WERI-Rb-1 (cell line): ENCODE measurements around the gene DEGS1.

Source experiments
- DNase-seq: peaks from one replicate; pipeline ENCODE4 v3.0.0-alpha.2; 2020
- H3K27ac ChIP-seq: fragments of 250-450 bp; sonication (Bioruptor Pico); 2 replicates; pipeline ENCODE4 v1.5.1; 2020; ENCODE audit warnings: mild to moderate bottlenecking, moderate library complexity
- H3K27me3 ChIP-seq: fragments of 250-450 bp; sonication (Bioruptor Pico); 2 replicates; pipeline ENCODE4 v1.5.1; 2021; ENCODE audit warnings: mild to moderate bottlenecking, low read depth, moderate library complexity; ENCODE audit not compliant: insufficient read depth, severe bottlenecking
- H3K36me3 ChIP-seq: fragments of 250-450 bp; sonication (Bioruptor Pico); 2 replicates; pipeline ENCODE4 v1.5.1; 2020; ENCODE audit warnings: mild to moderate bottlenecking, moderate library complexity
- H3K4me3 ChIP-seq: 2 replicates; pipeline ENCODE4 v1.5.1; 2011; ENCODE audit warnings: low read depth, mild to moderate bottlenecking, control low read depth, low read length
- H3K9me3 ChIP-seq: fragments of 250-450 bp; sonication (Bioruptor Pico); 2 replicates; pipeline ENCODE4 v1.5.1; 2021; ENCODE audit warnings: mild to moderate bottlenecking, moderate library complexity; ENCODE audit not compliant: severe bottlenecking
- TF ChIP-seq, protein P1 (sequence below): IDR thresholded peaks from 2 replicates; pipeline ENCODE4 v1.5.1; 2011; ENCODE audit warnings: low read depth, mild to moderate bottlenecking, control low read depth, inconsistent platforms, low read length

DEGS1 gene

DNA sequence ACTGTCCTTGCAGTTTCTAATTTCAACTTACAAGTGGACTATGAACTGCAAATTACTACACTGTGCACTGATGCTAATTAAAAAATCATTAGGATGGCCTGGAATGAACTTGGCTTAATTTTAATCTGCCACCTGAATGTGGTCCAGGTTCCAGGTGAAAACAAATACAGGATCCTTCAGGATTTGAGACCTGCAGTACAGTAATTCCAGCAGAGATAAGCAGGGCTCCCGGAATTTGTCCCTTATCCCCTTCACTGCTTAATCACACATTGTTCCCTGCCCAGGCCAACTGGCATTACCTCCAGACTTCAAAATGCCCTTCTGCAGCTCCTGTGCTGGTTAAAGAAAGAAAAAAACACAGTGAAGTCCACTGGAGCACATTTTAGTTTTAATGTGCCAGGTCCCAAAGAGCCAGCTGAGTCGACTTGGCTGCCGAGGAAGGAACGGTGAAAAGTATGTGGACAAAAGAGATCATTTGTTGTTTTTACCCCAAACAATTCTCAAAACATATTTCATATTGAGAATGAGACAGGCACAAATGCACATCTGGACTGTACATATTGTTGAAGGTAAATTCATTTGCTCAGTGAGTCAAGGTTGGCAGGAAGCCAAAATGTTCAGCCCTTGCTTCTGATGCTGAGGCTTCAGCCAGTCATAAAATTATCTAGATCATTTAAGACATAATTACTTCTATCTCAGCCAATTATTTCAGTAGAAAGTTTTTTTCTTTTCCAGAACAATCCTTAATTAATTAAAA is 28.3 kb downstream of the DEGS1 start:
- no peak for DNase-seq
- no peak overlapping the region for H3K27ac ChIP-seq

DNA sequence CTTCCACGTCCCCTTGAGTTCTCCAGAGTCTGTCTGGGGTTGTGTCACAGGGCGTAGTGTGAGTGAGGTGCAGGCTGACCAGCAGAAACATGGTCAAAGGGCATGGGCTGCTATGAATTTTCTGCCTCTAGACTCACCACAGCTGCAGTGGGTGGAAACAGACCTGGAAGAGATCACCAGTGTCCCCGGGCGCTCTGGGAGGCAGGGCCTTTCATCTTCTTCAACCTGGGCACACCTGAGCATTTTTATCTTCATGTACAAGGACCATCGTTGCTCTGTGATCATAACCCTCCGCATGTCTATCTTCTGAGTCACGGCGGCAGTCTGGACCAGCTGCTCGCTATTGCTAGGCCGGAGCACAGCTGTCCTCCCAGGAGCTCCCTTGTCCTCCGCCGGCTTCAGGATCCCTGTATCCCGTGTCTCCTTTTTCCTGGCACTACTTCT is 29.6 kb downstream of the DEGS1 start:
- DNase-seq, result no peak
- TF ChIP-seq, protein P1, sequence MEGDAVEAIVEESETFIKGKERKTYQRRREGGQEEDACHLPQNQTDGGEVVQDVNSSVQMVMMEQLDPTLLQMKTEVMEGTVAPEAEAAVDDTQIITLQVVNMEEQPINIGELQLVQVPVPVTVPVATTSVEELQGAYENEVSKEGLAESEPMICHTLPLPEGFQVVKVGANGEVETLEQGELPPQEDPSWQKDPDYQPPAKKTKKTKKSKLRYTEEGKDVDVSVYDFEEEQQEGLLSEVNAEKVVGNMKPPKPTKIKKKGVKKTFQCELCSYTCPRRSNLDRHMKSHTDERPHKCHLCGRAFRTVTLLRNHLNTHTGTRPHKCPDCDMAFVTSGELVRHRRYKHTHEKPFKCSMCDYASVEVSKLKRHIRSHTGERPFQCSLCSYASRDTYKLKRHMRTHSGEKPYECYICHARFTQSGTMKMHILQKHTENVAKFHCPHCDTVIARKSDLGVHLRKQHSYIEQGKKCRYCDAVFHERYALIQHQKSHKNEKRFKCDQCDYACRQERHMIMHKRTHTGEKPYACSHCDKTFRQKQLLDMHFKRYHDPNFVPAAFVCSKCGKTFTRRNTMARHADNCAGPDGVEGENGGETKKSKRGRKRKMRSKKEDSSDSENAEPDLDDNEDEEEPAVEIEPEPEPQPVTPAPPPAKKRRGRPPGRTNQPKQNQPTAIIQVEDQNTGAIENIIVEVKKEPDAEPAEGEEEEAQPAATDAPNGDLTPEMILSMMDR, result no peak
- Histone ChIP-seq H3K36me3 (no peaks in the 10 kb centered on the region), H3K27me3 (no peaks in the 10 kb centered on the region), H3K27ac (no peak overlapping the region), H3K9me3 (no peaks in the 10 kb centered on the region), H3K4me3 (no peak overlapping the region)

More for the DNA sequence above, 28.3 kb downstream of the DEGS1 start:
- Histone ChIP-seq H3K27me3 (no peaks in the 10 kb centered on the region), H3K9me3 (no peaks in the 10 kb centered on the region), H3K36me3 (no peaks in the 10 kb centered on the region), H3K4me3 (no peak overlapping the region)
- TF ChIP-seq, protein P1, result no peak

DNA sequence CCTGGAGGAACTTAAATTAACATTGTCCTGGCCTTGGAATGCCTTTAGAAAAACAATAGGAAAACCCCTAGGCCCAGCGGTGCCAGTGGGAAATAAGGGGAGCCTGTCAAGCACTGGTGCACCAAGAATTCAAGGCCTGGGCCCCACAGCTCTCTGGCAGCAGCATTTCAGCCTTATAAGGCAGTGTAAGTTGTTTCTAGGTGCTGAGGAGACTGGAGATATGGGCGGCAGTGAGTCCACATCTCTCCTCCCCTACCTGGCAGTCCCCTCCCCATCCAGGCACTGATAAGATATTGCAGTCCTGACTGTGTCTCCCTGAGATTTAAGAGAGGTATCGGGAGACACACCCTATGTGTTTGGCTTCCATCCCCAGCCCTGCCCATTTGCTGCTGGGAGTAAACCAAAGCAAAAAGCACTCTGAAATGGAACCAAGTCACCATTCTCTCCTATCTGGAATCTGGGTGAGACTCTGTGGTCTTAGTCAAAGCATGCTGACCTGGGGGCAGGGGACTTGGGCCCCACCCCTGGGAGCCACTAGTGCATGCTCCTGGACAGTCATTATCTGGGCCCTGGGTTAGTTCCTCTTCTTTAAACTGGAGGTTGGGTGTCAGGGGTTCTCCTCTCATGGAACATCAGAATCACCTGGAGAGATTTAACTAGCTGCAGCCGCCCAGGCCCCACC is 30.5 kb downstream of the DEGS1 start:
- DNase-seq, result no peak
- Histone ChIP-seq H3K9me3 (no peaks in the 10 kb centered on the region), H3K36me3 (no peaks in the 10 kb centered on the region), H3K27ac (no peak overlapping the region), H3K27me3 (no peaks in the 10 kb centered on the region), H3K4me3 (no peak overlapping the region)
- TF ChIP-seq, protein P1, result no peak

DNA sequence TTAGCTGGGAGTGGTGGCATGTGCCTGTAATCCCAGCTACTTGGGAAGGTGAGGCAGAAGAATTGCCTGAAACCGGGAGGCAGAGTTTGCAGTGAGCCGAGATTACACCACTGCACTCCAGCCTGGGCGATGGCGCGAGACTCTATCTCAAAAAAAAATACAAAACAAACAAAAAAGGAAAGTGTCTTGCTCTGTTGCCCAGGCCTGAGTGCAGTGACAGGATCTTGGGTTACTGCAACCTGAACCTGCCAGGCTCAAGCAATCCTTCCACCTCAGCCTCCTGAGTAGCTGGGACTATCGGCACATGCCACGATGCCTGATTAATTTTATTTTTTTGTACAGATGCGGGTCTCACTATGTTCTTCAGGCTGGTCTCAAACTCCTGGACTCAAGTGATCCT is 33.3 kb downstream of the DEGS1 start:
- Histone ChIP-seq H3K9me3 (no peaks in the 10 kb centered on the region), H3K36me3 (no peaks in the 10 kb centered on the region), H3K4me3 (no peak overlapping the region), H3K27me3 (no peaks in the 10 kb centered on the region), H3K27ac (no peak overlapping the region)
- TF ChIP-seq, protein P1, result no peak
- no peak for DNase-seq

DNA sequence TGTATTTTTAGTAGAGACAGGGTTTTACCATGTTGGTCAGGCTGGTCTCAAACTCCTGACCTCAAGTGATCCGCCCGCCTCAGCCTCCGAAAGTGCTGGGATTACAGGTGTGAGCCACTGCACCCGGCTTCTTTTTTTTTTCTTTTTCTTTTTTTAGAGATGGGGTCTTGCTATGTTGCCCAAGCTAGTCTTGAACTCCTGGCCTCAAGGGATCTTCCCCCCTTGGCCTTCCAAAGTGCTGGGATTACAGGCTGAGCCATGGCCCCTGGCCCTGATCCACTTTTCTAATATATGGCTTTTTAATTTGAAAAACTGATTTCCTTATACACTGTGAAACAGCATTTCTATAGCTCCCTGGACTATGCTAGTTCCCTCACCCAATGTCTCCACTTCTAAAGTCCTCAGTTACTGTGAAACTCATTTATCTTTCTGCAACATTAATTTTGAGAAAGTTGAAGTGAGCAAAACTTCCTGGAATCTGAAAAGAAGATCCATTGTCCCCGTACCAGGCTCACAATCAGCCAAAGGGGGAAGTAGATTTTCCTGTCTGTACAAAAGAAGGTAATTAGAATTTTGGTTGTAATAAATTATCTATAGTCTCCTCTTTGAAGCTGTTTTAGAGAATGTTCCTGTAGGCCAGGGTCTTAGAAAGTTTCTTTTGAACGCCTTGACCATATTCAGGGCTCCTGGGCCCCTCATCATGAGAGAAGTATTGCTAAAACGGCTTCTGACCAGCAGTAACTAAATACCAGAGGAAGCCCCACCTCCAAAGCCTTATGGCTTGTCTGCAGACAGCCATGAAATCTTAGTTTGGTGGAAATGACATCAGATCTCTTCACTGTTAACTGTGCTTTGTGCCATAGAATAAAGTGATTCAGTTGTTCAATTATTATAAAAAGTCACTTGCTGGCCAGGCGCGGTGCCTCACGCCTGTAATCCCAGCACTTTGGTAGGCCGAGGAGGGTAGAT is 34.9 kb downstream of the DEGS1 start:
- no peaks in the 10 kb centered on the region for H3K9me3 ChIP-seq
- DNase-seq, result no peak
- no peaks in the 10 kb centered on the region for H3K27me3 ChIP-seq
- no peak overlapping the region for H3K4me3 ChIP-seq
- TF ChIP-seq, protein P1, result no peak
- no peaks in the 10 kb centered on the region for H3K36me3 ChIP-seq
- H3K27ac ChIP-seq, result no peak overlapping the region
